ENCODE measurements around the gene GDI1. TPM values are rescaled to one million over a fixed set of nuclear protein-coding genes. Genes with fewer than 3 reads are reported as not detected.

GDI1 gene
- total and polyA plus RNA-seq, 2 of the 8 experiments (the other 6 are each of a cell fraction or from before 2014, with no cell fraction given): 83.1 to 136 TPM

GRCh38 chrX:154441564-154441963 lies 4.6 kb downstream of the GDI1 start:
- no peak overlapping the region for H2BK15ac ChIP-seq (ENCODE audit: low read length)
- peaks cover 6% of the 10 kb centered on the region; the same call in 1 of the 2 replicates for H3K23me2 ChIP-seq (ENCODE audit: low read depth, low read length)
- ChIA-PET CTCF (ENCODE audit: partially characterized antibody) (interaction anchor here (0.9 kb wide), 1 partner anchor 18 kb away, joined by 3 read pairs; no protein-coding TSS in a partner anchor), POLR2A (ENCODE audit: partially characterized antibody) (interaction anchor here (0.8 to 2.2 kb wide), 5 partner anchors 35 to 80 kb away, joined by 3 to 6 read pairs (median 4); partner anchors contain the start of genes LAGE3 and UBL4A)
- no peak overlapping the region for H2BK120ac ChIP-seq (replicated peaks; ENCODE audit: low read depth, low read length)
- peaks cover 0 to 9% (median 5%) of the 10 kb centered on the region in 4 experiments; a peak in 6 of 7 replicates for H3K4me1 ChIP-seq (replicated peaks in 1 of 4; ENCODE audit: control insufficient read depth in 3 of 4, insufficient read depth in 4 of 4, low read length in 3 of 4)
- peaks cover 0 to 13% of the 10 kb centered on the region in 2 experiments for H4K20me1 ChIP-seq (replicated peaks in 1 of 2; ENCODE audit: control insufficient read depth in 1 of 2, insufficient read depth in 2 of 2, low read length in 2 of 2)
- H3K14ac ChIP-seq (ENCODE audit: insufficient read length): no peak overlapping the region
- 100% methylated on average over 1 of the region's 11 CpGs; no CpG with 5 or more reads in 1 of the 2 experiments for WGBS, 2 experiments (ENCODE audit: extremely low coverage in 1 of 2, insufficient coverage in 1 of 2, insufficient read length in 1 of 2, insufficient replicate concordance in 2 of 2, low coverage in 1 of 2, low lambda C conversion rate in 2 of 2, missing lambda C conversion rate in 1 of 2)
- no peak overlapping the region for H3K9ac ChIP-seq (replicated peaks in 1 of 4; ENCODE audit: extremely low read depth in 1 of 4, low read depth in 3 of 4, low read length in 3 of 4)
- no peaks in the 10 kb centered on the region for H3K27me3 ChIP-seq (replicated peaks in 1 of 4; ENCODE audit: control insufficient read depth in 3 of 4, extremely low read depth in 1 of 4, insufficient read depth in 3 of 4, low read length in 3 of 4)
- no peak overlapping the region for H2BK12ac ChIP-seq (ENCODE audit: low read depth, low read length)
- H3K79me1 ChIP-seq (ENCODE audit: low read depth, low read length): no peaks in the 10 kb centered on the region; the same call in 1 of the 2 replicates
- no peak overlapping the region for H4K5ac ChIP-seq (ENCODE audit: insufficient read length, low read depth, low read length)
- no peak overlapping the region for H3K56ac ChIP-seq (replicated peaks; ENCODE audit: insufficient read length, low read depth, low read length)
- H2AFZ ChIP-seq (ENCODE audit: low read length): no peak overlapping the region
- H3K4me3 ChIP-seq (ENCODE audit: extremely low read depth in 1 of 4, insufficient read depth in 2 of 4, low read depth in 3 of 4, low read length in 4 of 4): no peak overlapping the region
- H3K18ac ChIP-seq (ENCODE audit: extremely low read depth, low read length): no peak overlapping the region
- no peak overlapping the region for H3K4ac ChIP-seq (replicated peaks; ENCODE audit: insufficient read length, low read depth, low read length)
- H3K36me3 ChIP-seq (ENCODE audit: control insufficient read depth in 2 of 4, insufficient read depth in 4 of 4, low read length in 3 of 4): peaks cover 0 to 27% (median 11%) of the 10 kb centered on the region in 4 experiments; a peak in 5 of 8 replicates
- H3K4me2 ChIP-seq (ENCODE audit: insufficient read depth in 1 of 2, low read depth in 2 of 2, low read length in 2 of 2): no peak overlapping the region
- H3K79me2 ChIP-seq (ENCODE audit: control insufficient read depth in 1 of 2, insufficient read depth in 2 of 2, low read length in 2 of 2): peaks cover 0 to 17% of the 10 kb centered on the region in 2 experiments; a peak in 2 of 4 replicates
- no peak overlapping the region for H2AK5ac ChIP-seq (ENCODE audit: low read depth, low read length)
- DNase-seq (ENCODE audit: low read depth in 1 of 2, low spot score in 2 of 2) (no peak), FAIRE-seq (no peak)
- no peak overlapping the region for H3K23ac ChIP-seq (ENCODE audit: insufficient read length)
- H4K91ac ChIP-seq (replicated peaks; ENCODE audit: insufficient read length, low read length): no peak overlapping the region
- no peak overlapping the region for H2BK20ac ChIP-seq (ENCODE audit: low read length)
- no peak overlapping the region for H3K27ac ChIP-seq (ENCODE audit: low read depth, low read length)
- H3K9me3 ChIP-seq (ENCODE audit: insufficient read depth in 2 of 2, low read depth in 1 of 2, low read length in 1 of 2): no peaks in the 10 kb centered on the region
- H2BK5ac ChIP-seq (ENCODE audit: low read depth, low read length): no peak overlapping the region
- H4K8ac ChIP-seq (ENCODE audit: extremely low read depth, insufficient read depth, low read length): no peak overlapping the region
- TF ChIP-seq PHF8 (conservative IDR thresholded peaks at IDR 0.05; ENCODE audit: low read depth, low read length): no peak
- no peak for TF ChIP-seq ATF2 (IDR thresholded peaks at IDR 0.05; ENCODE audit: low read length)
- TF ChIP-seq KDM4A (IDR thresholded peaks at IDR 0.05; ENCODE audit: low read depth, low read length, severe bottlenecking): no peak

All from H1 (cell line).